PC-9 (cell line): ENCODE results near the gene EMX2.

Source experiments
- EZH2 ChIP-seq: fragments of 200-600 bp; sonication (generic); IDR thresholded peaks from 2 replicates; pipeline ENCODE4 v1.8.0; 2017; ENCODE audit warnings: antibody characterized with exemption, low read depth
- TF ChIP-seq, protein P1 (sequence below): fragments of 200-600 bp; sonication (generic); conservative IDR thresholded peaks from 2 replicates; pipeline ENCODE4 v1.6.1; 2017; ENCODE audit warnings: mixed run types, antibody characterized with exemption, mild to moderate bottlenecking, moderate library complexity

- TF ChIP-seq EZH2: no peak
- TF ChIP-seq, protein P1, sequence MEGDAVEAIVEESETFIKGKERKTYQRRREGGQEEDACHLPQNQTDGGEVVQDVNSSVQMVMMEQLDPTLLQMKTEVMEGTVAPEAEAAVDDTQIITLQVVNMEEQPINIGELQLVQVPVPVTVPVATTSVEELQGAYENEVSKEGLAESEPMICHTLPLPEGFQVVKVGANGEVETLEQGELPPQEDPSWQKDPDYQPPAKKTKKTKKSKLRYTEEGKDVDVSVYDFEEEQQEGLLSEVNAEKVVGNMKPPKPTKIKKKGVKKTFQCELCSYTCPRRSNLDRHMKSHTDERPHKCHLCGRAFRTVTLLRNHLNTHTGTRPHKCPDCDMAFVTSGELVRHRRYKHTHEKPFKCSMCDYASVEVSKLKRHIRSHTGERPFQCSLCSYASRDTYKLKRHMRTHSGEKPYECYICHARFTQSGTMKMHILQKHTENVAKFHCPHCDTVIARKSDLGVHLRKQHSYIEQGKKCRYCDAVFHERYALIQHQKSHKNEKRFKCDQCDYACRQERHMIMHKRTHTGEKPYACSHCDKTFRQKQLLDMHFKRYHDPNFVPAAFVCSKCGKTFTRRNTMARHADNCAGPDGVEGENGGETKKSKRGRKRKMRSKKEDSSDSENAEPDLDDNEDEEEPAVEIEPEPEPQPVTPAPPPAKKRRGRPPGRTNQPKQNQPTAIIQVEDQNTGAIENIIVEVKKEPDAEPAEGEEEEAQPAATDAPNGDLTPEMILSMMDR: no peak
Measured at GRCh38 chr10:117545141-117546019, 2.8 kb downstream of the EMX2 start.
